ENCODE data around the gene SAXO1. TPM values are rescaled to one million over a fixed set of nuclear protein-coding genes. Genes with fewer than 3 reads are reported as not detected.

SAXO1 gene
- total RNA-seq, 1 experiment from 2014 or later = not detected

- CTCF ChIA-PET = no interaction called here
- Mint-ChIP-seq H3K36me3 (ENCODE audit: insufficient read depth, unreplicated experiment) (no peaks in the 10 kb centered on the region), H3K27me3 (ENCODE audit: insufficient read depth, unreplicated experiment) (peaks cover 16% of the 10 kb centered on the region), H3K27ac (ENCODE audit: low read depth, unreplicated experiment) (no peak overlapping the region), H3K9me3 (ENCODE audit: unreplicated experiment) (no peaks in the 10 kb centered on the region), H3K4me3 (ENCODE audit: unreplicated experiment) (no peak overlapping the region), H3K4me1 (ENCODE audit: insufficient read depth, unreplicated experiment) (no peaks in the 10 kb centered on the region)
- no TSS peak for BruUV-seq (replicated peaks)
- DNase-seq (ENCODE audit: unreplicated experiment) = no peak
- POLR2A ChIA-PET = no interaction called here
- intact Hi-C loops (cut with micrococcal nuclease) = no loop called here
- no peak for TF ChIP-seq CTCF (IDR thresholded peaks at IDR 0.05; ENCODE audit: unreplicated experiment)
Measured at GRCh38 chr9:18951936-18952335, 81.1 kb downstream of the SAXO1 start.

GRCh38 chr9:18947892-18948339 lies 85.1 kb downstream of the SAXO1 start:
- no peak overlapping the region for H3K27ac Mint-ChIP-seq (ENCODE audit: low read depth, unreplicated experiment)
- POLR2A ChIA-PET = no interaction called here
- H3K9me3 Mint-ChIP-seq (ENCODE audit: unreplicated experiment) = no peaks in the 10 kb centered on the region
- TF ChIP-seq CTCF (IDR thresholded peaks at IDR 0.05; ENCODE audit: unreplicated experiment) = no peak
- no peaks in the 10 kb centered on the region for H3K4me1 Mint-ChIP-seq (ENCODE audit: insufficient read depth, unreplicated experiment)
- intact Hi-C loops (cut with micrococcal nuclease) = no loop called here
- no peak for DNase-seq (ENCODE audit: unreplicated experiment)
- peaks cover 10% of the 10 kb centered on the region for H3K27me3 Mint-ChIP-seq (ENCODE audit: insufficient read depth, unreplicated experiment)
- no peak overlapping the region for H3K4me3 Mint-ChIP-seq (ENCODE audit: unreplicated experiment)
- no peaks in the 10 kb centered on the region for H3K36me3 Mint-ChIP-seq (ENCODE audit: insufficient read depth, unreplicated experiment)
- no TSS peak for BruUV-seq (replicated peaks)
- CTCF ChIA-PET = no interaction called here

- no peaks in the 10 kb centered on the region for H3K4me1 Mint-ChIP-seq (ENCODE audit: insufficient read depth, unreplicated experiment)
- H3K9me3 Mint-ChIP-seq (ENCODE audit: unreplicated experiment) = no peaks in the 10 kb centered on the region
- DNase-seq (ENCODE audit: unreplicated experiment) = no peak
- POLR2A ChIA-PET = no interaction called here
- CTCF ChIA-PET = interaction anchor here (1.2 kb wide), 1 partner anchor 499 kb away, joined by 4 read pairs; no protein-coding TSS in a partner anchor
- no peak overlapping the region for H3K4me3 Mint-ChIP-seq (ENCODE audit: unreplicated experiment)
- H3K36me3 Mint-ChIP-seq (ENCODE audit: insufficient read depth, unreplicated experiment) = no peaks in the 10 kb centered on the region
- intact Hi-C loops (cut with micrococcal nuclease) = no loop called here
- H3K27me3 Mint-ChIP-seq (ENCODE audit: insufficient read depth, unreplicated experiment) = peaks cover 14% of the 10 kb centered on the region
- TF ChIP-seq CTCF (IDR thresholded peaks at IDR 0.05; ENCODE audit: unreplicated experiment) = no peak
- BruUV-seq (replicated peaks) = no TSS peak
- H3K27ac Mint-ChIP-seq (ENCODE audit: low read depth, unreplicated experiment) = no peak overlapping the region
Measured at GRCh38 chr9:18942801-18943200, 90.2 kb downstream of the SAXO1 start.

- no peak for DNase-seq (ENCODE audit: unreplicated experiment)
- H3K4me3 Mint-ChIP-seq (ENCODE audit: unreplicated experiment) = no peak overlapping the region
- no peaks in the 10 kb centered on the region for H3K9me3 Mint-ChIP-seq (ENCODE audit: unreplicated experiment)
- no peak overlapping the region for H3K27ac Mint-ChIP-seq (ENCODE audit: low read depth, unreplicated experiment)
- no peaks in the 10 kb centered on the region for H3K4me1 Mint-ChIP-seq (ENCODE audit: insufficient read depth, unreplicated experiment)
- no peak for TF ChIP-seq CTCF (IDR thresholded peaks at IDR 0.05; ENCODE audit: unreplicated experiment)
- BruUV-seq (replicated peaks) = no TSS peak
- no peaks in the 10 kb centered on the region for H3K36me3 Mint-ChIP-seq (ENCODE audit: insufficient read depth, unreplicated experiment)
- peaks cover 14% of the 10 kb centered on the region for H3K27me3 Mint-ChIP-seq (ENCODE audit: insufficient read depth, unreplicated experiment)
- ChIA-PET POLR2A (interaction anchor here (0.7 kb wide), 1 partner anchor 175 kb away, joined by 3 read pairs; no protein-coding TSS in a partner anchor), CTCF (no interaction called here)
- intact Hi-C loops (cut with micrococcal nuclease) = no loop called here
Measured at GRCh38 chr9:18941060-18941740, 91.8 kb downstream of the SAXO1 start.

Measured in MCF 10A (cell line).